ENCODE results near the gene TMEM208. TPM values are rescaled to one million over a fixed set of nuclear protein-coding genes. Genes with fewer than 3 reads are reported as not detected.

Gene TMEM208
- total and polyA plus RNA-seq, 2 of the 8 experiments (the other 6 are each of a cell fraction or from before 2014, with no cell fraction given): 37.7 to 100.0 TPM

DNA sequence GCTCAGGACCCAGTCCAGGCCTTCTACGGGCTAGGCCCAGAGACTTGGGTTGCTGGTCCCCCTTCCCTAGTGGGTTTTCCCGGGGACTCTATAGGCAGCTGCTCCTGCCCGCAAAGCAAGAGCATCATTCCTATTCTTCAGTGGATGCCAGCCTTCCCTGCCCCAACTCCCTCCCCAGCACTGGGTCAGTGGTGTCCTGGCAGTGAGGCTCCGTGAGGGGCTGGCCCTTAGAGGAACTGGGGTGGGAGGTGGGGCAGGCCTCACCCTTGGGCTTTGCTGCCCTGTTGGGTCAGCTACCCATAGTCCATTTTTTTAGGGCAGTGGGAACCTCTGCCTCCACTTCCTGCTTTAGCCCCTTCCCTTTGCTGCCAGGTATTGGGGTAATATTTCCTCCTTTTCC, 44.5 kb downstream of the TMEM208 start (continued):
- TF ChIP-seq, protein P1, sequence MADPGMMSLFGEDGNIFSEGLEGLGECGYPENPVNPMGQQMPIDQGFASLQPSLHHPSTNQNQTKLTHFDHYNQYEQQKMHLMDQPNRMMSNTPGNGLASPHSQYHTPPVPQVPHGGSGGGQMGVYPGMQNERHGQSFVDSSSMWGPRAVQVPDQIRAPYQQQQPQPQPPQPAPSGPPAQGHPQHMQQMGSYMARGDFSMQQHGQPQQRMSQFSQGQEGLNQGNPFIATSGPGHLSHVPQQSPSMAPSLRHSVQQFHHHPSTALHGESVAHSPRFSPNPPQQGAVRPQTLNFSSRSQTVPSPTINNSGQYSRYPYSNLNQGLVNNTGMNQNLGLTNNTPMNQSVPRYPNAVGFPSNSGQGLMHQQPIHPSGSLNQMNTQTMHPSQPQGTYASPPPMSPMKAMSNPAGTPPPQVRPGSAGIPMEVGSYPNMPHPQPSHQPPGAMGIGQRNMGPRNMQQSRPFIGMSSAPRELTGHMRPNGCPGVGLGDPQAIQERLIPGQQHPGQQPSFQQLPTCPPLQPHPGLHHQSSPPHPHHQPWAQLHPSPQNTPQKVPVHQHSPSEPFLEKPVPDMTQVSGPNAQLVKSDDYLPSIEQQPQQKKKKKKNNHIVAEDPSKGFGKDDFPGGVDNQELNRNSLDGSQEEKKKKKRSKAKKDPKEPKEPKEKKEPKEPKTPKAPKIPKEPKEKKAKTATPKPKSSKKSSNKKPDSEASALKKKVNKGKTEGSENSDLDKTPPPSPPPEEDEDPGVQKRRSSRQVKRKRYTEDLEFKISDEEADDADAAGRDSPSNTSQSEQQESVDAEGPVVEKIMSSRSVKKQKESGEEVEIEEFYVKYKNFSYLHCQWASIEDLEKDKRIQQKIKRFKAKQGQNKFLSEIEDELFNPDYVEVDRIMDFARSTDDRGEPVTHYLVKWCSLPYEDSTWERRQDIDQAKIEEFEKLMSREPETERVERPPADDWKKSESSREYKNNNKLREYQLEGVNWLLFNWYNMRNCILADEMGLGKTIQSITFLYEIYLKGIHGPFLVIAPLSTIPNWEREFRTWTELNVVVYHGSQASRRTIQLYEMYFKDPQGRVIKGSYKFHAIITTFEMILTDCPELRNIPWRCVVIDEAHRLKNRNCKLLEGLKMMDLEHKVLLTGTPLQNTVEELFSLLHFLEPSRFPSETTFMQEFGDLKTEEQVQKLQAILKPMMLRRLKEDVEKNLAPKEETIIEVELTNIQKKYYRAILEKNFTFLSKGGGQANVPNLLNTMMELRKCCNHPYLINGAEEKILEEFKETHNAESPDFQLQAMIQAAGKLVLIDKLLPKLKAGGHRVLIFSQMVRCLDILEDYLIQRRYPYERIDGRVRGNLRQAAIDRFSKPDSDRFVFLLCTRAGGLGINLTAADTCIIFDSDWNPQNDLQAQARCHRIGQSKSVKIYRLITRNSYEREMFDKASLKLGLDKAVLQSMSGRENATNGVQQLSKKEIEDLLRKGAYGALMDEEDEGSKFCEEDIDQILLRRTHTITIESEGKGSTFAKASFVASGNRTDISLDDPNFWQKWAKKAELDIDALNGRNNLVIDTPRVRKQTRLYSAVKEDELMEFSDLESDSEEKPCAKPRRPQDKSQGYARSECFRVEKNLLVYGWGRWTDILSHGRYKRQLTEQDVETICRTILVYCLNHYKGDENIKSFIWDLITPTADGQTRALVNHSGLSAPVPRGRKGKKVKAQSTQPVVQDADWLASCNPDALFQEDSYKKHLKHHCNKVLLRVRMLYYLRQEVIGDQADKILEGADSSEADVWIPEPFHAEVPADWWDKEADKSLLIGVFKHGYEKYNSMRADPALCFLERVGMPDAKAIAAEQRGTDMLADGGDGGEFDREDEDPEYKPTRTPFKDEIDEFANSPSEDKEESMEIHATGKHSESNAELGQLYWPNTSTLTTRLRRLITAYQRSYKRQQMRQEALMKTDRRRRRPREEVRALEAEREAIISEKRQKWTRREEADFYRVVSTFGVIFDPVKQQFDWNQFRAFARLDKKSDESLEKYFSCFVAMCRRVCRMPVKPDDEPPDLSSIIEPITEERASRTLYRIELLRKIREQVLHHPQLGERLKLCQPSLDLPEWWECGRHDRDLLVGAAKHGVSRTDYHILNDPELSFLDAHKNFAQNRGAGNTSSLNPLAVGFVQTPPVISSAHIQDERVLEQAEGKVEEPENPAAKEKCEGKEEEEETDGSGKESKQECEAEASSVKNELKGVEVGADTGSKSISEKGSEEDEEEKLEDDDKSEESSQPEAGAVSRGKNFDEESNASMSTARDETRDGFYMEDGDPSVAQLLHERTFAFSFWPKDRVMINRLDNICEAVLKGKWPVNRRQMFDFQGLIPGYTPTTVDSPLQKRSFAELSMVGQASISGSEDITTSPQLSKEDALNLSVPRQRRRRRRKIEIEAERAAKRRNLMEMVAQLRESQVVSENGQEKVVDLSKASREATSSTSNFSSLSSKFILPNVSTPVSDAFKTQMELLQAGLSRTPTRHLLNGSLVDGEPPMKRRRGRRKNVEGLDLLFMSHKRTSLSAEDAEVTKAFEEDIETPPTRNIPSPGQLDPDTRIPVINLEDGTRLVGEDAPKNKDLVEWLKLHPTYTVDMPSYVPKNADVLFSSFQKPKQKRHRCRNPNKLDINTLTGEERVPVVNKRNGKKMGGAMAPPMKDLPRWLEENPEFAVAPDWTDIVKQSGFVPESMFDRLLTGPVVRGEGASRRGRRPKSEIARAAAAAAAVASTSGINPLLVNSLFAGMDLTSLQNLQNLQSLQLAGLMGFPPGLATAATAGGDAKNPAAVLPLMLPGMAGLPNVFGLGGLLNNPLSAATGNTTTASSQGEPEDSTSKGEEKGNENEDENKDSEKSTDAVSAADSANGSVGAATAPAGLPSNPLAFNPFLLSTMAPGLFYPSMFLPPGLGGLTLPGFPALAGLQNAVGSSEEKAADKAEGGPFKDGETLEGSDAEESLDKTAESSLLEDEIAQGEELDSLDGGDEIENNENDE (IDR thresholded peaks at IDR 0.05; ENCODE audit: insufficient replicate concordance, low read length): no peak
- TF ChIP-seq ASH2L (IDR thresholded peaks at IDR 0.05; ENCODE audit: low read length) (no peak), POLR2A (IDR thresholded peaks at IDR 0.05; ENCODE audit: control extremely low read depth in 1 of 2, low read depth in 2 of 2, low read length in 2 of 2) (no peak), JUND (IDR thresholded peaks at IDR 0.05; ENCODE audit: low read length) (no peak), EP300 (IDR thresholded peaks at IDR 0.05; ENCODE audit: borderline replicate concordance in 1 of 2, low read depth in 2 of 2, low read length in 2 of 2) (no peak)
- TF ChIP-seq, protein P2, sequence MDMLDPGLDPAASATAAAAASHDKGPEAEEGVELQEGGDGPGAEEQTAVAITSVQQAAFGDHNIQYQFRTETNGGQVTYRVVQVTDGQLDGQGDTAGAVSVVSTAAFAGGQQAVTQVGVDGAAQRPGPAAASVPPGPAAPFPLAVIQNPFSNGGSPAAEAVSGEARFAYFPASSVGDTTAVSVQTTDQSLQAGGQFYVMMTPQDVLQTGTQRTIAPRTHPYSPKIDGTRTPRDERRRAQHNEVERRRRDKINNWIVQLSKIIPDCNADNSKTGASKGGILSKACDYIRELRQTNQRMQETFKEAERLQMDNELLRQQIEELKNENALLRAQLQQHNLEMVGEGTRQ (IDR thresholded peaks at IDR 0.05; ENCODE audit: low read length): no peak
- TF ChIP-seq, protein P3, sequence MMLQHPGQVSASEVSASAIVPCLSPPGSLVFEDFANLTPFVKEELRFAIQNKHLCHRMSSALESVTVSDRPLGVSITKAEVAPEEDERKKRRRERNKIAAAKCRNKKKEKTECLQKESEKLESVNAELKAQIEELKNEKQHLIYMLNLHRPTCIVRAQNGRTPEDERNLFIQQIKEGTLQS (IDR thresholded peaks at IDR 0.05; ENCODE audit: insufficient read depth, low read depth, low read length): no peak
